ENCODE measurements around the gene NEIL1. TPM values are rescaled to one million over a fixed set of nuclear protein-coding genes. Genes with fewer than 3 reads are reported as not detected.
A peak's percentile ranks its signal among the peaks of the same experiment; 100 is the strongest.
"Not testable (repeated sequence)": the region's sequence is repeated elsewhere in the genome, so short reads cannot be mapped to it uniquely, and the experiment has no call there.

NEIL1 gene
- total RNA-seq, 1 donor from 2014 or later, result 79.2 TPM

DNA sequence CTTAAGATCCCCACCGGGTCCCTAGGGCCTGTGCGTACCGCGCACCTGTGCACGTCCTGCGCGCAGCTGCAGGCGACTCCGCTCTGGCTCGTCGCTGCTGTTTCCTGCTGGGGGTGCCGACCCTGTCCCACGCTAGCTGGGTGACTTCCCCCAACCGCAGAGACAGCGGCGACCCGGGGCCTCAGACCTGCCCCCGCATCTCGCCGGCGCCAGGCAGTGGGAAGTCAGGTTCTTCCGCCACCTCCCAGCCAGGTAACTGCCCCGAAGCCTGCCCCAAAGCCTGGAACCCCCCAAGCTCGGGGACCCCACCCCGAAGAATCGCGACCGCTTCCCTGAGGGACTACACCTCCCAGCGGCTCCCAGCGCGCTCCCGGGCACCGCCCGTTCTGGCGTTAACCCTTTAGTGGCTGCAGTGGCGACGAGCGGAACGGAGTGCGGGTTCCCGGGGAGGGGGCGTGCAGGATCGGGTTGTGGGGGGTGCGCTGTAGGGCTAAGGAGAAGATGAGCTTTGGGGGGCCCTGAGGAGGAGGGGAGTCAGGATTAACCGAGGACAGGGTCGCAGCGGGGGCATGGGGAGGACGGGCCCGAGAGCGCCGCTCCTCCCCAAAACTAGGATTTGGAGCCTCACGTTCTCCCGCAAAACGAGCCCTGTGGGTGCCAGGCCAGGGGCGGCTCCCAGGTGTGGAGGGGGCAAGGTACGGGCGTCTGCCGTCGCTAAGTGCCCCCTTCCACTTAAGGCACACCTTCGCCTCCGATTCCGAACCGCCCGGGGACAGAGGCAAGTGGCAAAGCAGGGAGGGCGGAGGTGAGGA lies 589 bp downstream of the NEIL1 start:
- peaks cover 5% of the 10 kb centered on the region for H3K4me1 Mint-ChIP-seq (ENCODE audit: low read depth)
- peak overlapping the region; percentile 82 for H3K4me3 Mint-ChIP-seq (ENCODE audit: low read depth)
- TF ChIP-seq, protein P1, sequence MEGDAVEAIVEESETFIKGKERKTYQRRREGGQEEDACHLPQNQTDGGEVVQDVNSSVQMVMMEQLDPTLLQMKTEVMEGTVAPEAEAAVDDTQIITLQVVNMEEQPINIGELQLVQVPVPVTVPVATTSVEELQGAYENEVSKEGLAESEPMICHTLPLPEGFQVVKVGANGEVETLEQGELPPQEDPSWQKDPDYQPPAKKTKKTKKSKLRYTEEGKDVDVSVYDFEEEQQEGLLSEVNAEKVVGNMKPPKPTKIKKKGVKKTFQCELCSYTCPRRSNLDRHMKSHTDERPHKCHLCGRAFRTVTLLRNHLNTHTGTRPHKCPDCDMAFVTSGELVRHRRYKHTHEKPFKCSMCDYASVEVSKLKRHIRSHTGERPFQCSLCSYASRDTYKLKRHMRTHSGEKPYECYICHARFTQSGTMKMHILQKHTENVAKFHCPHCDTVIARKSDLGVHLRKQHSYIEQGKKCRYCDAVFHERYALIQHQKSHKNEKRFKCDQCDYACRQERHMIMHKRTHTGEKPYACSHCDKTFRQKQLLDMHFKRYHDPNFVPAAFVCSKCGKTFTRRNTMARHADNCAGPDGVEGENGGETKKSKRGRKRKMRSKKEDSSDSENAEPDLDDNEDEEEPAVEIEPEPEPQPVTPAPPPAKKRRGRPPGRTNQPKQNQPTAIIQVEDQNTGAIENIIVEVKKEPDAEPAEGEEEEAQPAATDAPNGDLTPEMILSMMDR (IDR thresholded peaks at IDR 0.05; ENCODE audit: unreplicated experiment), result no peak
- H3K9me3 Mint-ChIP-seq (ENCODE audit: low read depth), result no peaks in the 10 kb centered on the region
- DNase-seq (ENCODE audit: low spot score, unreplicated experiment), result peak; percentile 43
- H3K36me3 Mint-ChIP-seq (ENCODE audit: insufficient read depth), result no peaks in the 10 kb centered on the region
- H3K27ac Mint-ChIP-seq, result peak overlapping the region; percentile 25
- no peaks in the 10 kb centered on the region for H3K27me3 Mint-ChIP-seq

DNA sequence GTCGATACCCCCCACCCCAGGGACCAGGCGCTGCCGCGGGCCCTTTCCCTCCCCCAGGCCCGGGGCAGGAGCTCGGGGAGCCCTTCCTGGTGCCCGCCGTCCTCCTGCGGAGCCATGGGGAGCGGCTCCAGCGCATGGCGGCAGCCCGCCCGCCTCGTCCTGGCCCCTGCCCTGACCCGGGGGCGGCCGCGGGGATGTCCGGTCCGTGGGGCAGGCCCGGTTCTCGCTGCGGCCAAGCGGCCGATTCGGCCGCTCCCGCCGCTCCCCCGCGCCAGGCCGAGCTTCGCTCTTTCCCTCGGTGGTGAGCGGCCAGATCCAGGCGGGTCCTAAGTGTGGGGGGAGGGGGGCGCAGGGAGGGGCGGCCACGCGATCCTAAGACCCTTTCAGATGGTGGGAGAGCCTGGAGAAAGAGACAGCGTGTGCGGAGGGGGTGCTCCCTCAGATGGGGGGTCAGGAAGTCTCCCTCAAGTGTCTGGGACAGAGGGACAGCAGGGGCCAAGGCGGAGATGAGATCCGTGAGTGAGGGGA lies 1.3 kb downstream of the NEIL1 start:
- TF ChIP-seq, protein P1 (IDR thresholded peaks at IDR 0.05; ENCODE audit: unreplicated experiment), result no peak
- Mint-ChIP-seq H3K4me1 (ENCODE audit: low read depth) (peaks cover 5% of the 10 kb centered on the region), H3K36me3 (ENCODE audit: insufficient read depth) (no peaks in the 10 kb centered on the region), H3K27me3 (no peaks in the 10 kb centered on the region), H3K27ac (peak overlapping the region; percentile 33), H3K9me3 (ENCODE audit: low read depth) (no peaks in the 10 kb centered on the region), H3K4me3 (ENCODE audit: low read depth) (peak overlapping the region; percentile 82)
- no peak for DNase-seq (ENCODE audit: low spot score, unreplicated experiment)

DNA sequence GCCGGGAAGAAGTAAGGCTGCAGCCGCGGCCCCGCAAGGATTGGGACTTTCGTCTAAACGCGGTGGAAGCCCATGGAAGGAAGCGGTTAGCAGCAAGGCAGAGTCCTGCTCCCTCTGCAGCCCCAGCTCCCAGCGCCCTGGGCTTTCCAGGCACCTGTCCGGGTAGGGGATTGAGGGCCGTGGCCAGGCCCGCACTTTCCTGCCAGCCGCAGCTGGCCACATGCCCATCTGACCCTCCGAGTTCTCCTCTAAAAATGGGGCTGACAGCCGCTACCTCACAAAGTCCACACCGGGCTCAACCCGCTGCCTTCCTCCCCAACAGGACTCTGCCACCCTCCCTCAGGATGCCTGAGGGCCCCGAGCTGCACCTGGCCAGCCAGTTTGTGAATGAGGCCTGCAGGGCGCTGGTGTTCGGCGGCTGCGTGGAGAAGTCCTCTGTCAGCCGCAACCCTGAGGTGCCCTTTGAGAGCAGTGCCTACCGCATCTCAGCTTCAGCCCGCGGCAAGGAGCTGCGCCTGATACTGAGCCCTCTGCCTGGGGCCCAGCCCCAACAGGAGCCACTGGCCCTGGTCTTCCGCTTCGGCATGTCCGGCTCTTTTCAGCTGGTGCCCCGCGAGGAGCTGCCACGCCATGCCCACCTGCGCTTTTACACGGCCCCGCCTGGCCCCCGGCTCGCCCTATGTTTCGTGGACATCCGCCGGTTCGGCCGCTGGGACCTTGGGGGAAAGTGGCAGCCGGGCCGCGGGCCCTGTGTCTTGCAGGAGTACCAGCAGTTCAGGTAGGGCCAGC lies 1.9 kb downstream of the NEIL1 start:
- peaks cover 5% of the 10 kb centered on the region for H3K4me1 Mint-ChIP-seq (ENCODE audit: low read depth)
- peak overlapping the region; percentile 82 for H3K4me3 Mint-ChIP-seq (ENCODE audit: low read depth)
- H3K27ac Mint-ChIP-seq, result peak overlapping the region; percentile 33
- DNase-seq (ENCODE audit: low spot score, unreplicated experiment), result no peak
- TF ChIP-seq, protein P1 (IDR thresholded peaks at IDR 0.05; ENCODE audit: unreplicated experiment), result no peak
- no peaks in the 10 kb centered on the region for H3K9me3 Mint-ChIP-seq (ENCODE audit: low read depth)
- no peaks in the 10 kb centered on the region for H3K27me3 Mint-ChIP-seq
- H3K36me3 Mint-ChIP-seq (ENCODE audit: insufficient read depth), result no peaks in the 10 kb centered on the region

DNA sequence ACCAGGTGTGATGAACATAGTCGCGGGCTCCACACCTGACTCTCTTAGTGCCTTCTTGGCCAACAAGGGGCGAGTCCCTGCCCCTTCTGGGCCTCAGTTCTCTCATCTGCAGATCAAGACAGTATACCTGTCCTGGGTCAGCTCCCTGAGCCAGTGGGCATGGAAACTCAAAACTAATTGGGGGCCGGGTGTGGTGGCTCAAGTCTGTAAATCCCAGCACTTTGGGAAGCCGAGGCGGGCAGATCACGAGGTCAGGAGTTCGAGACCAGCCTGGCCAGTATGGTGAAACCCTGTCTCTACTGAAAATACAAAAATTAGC lies 2.5 kb downstream of the NEIL1 start:
- H3K36me3 Mint-ChIP-seq (ENCODE audit: insufficient read depth); H3K27me3 Mint-ChIP-seq; DNase-seq (ENCODE audit: low spot score, unreplicated experiment); H3K27ac Mint-ChIP-seq; H3K9me3 Mint-ChIP-seq (ENCODE audit: low read depth); H3K4me1 Mint-ChIP-seq (ENCODE audit: low read depth): not testable (repeated sequence)
- peak overlapping the region; percentile 82 for H3K4me3 Mint-ChIP-seq (ENCODE audit: low read depth)

DNA sequence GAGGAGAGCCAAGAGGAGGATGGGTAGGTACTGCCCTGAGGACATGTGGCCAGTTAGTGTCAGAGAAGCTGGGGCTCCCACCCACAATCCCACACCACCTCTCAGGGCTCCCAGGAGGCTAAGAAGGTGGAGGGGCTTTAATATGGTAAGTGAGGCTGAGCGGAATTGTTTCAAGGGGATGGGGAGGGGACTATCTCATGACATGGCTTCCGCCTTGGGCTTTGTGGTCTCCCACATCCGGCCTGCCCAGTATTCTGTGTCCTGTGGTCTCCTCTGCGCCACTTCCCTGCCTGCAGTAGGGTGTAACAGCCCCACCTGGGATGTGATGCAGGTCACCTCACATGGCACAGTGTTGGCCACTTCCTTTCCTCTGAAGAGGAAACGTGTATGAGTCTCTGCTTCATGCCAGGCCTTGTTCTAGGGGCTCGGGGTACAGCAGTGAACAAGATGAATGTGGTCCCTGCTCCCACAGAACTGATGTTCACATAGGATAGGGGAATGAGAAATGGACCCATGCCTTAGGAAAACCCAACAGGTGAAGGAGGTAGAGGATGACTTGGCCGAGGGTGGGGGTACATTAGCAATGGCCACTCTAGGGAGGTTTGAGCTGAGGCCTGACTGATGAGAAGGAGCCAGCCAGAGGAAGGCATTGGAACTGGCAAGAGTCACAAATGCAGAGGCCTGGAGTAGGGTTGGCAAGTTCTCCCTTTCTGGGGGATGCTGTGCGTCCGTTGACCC lies 3.2 kb downstream of the NEIL1 start:
- Mint-ChIP-seq H3K27ac (no peak overlapping the region), H3K4me3 (ENCODE audit: low read depth) (peak overlapping the region; percentile 50), H3K9me3 (ENCODE audit: low read depth) (no peaks in the 10 kb centered on the region), H3K36me3 (ENCODE audit: insufficient read depth) (no peaks in the 10 kb centered on the region), H3K4me1 (ENCODE audit: low read depth) (peaks cover 4% of the 10 kb centered on the region), H3K27me3 (no peaks in the 10 kb centered on the region)
- TF ChIP-seq, protein P1 (IDR thresholded peaks at IDR 0.05; ENCODE audit: unreplicated experiment), result no peak
- DNase-seq (ENCODE audit: low spot score, unreplicated experiment), result no peak
